HEK293 (cell line): ENCODE data around the gene SERINC2.

Experiments used
- ZNF677 ChIP-seq: fragments of 450-650 bp; IDR thresholded peaks from 2 replicates; pipeline ENCODE4 v1.5.0; 2018; ENCODE audit warnings: missing biosample characterization, mild to moderate bottlenecking, missing genetic modification characterization, moderate library complexity
- TF ChIP-seq, protein P1 (sequence below): fragments of 450-650 bp; formaldehyde crosslinking; IDR thresholded peaks from 2 replicates; pipeline ENCODE4 v1.5.1; 2016; ENCODE audit warnings: missing biosample characterization, missing genetic modification characterization

DNA sequence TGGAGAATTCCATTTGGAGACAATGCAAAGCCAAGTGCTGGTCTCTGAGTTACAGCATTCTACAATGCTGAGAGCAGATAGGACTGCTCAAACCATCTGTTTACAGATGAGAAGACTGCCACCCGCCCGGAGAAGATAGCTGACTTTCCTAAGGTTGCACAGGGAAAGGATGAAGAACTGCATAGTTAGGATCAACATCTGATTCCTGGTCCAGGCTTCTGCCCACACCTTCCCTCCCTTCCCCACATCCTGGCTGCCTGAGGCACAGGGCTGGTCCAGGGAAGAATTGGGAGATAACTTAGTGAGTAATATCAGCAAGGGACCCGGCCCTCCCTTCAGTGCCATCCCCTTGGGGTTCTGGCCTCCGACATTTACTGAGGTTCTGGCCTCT, 2.0 kb downstream of the SERINC2 start:
- TF ChIP-seq ZNF677, result no peak
- TF ChIP-seq, protein P1, sequence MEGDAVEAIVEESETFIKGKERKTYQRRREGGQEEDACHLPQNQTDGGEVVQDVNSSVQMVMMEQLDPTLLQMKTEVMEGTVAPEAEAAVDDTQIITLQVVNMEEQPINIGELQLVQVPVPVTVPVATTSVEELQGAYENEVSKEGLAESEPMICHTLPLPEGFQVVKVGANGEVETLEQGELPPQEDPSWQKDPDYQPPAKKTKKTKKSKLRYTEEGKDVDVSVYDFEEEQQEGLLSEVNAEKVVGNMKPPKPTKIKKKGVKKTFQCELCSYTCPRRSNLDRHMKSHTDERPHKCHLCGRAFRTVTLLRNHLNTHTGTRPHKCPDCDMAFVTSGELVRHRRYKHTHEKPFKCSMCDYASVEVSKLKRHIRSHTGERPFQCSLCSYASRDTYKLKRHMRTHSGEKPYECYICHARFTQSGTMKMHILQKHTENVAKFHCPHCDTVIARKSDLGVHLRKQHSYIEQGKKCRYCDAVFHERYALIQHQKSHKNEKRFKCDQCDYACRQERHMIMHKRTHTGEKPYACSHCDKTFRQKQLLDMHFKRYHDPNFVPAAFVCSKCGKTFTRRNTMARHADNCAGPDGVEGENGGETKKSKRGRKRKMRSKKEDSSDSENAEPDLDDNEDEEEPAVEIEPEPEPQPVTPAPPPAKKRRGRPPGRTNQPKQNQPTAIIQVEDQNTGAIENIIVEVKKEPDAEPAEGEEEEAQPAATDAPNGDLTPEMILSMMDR, result no peak
